ENCODE measurements around the gene MED15. TPM values are rescaled to one million over a fixed set of nuclear protein-coding genes. Genes with fewer than 3 reads are reported as not detected.

MED15 gene
- 196 and 212 TPM in 2 replicates for total RNA-seq (2013; cell fraction: nucleolus; rRNA removed)
- total RNA-seq (2014; rRNA removed) (27.6 and 34.7 TPM in 2 replicates), total RNA-seq (2014; rRNA removed; fragmentation: Illumina TruSeq; extraction: Trizol) (16.4 and 16.9 TPM in 2 replicates), total RNA-seq (2021) (75.2 and 75.8 TPM in 2 replicates), polyA plus RNA-seq (2011; rRNA removed) (12.1 and 23.8 TPM in 2 replicates), polyA plus RNA-seq (2014; fragmentation: Illumina TruSeq; extraction: Trizol) (5.3 and 17.5 TPM in 2 replicates), polyA plus RNA-seq (2014; fragmentation: Nextera tagmentation; extraction: Ambion mirVana) (1 to 10 TPM; 1.4 to 2.8 TPM), polyA plus RNA-seq (2014; rRNA removed) (44.5 and 54.6 TPM in 2 replicates), polyA plus RNA-seq (2016; fragmentation: Nextera tagmentation; extraction: Ambion mirVana) (10 to 100 TPM; 29.9 to 37.0 TPM), polyA minus RNA-seq (2011; rRNA and poly(A)+ RNA removed) (41.5 and 85.4 TPM in 2 replicates), Bru-seq, nascent RNA (percentile 84 among the genes with signal in this experiment), BruChase-seq, experiment 1, labeled RNA remaining after a 6-hour chase (percentile 89 among the genes with signal in this experiment), BruChase-seq, experiment 2, labeled RNA remaining after a 2-hour chase (percentile 84 among the genes with signal in this experiment)
- polyA plus RNA-seq (2011; ENCODE audit: low read depth): 18.8 TPM
- polyA plus RNA-seq (2011; cell fraction: cytosol; rRNA removed): 26.3 and 35.1 TPM in 2 replicates
- polyA plus RNA-seq (2011; cell fraction: nucleus; rRNA removed): 206 and 271 TPM in 2 replicates
- 54.9 and 56.3 TPM in 2 replicates for polyA plus RNA-seq (2012)
- polyA minus RNA-seq (2011; cell fraction: cytosol; rRNA and poly(A)+ RNA removed): 38.4 and 62.0 TPM in 2 replicates
- polyA minus RNA-seq (2011; cell fraction: nucleus; rRNA and poly(A)+ RNA removed): 106 and 179 TPM in 2 replicates
- long read RNA-seq, experiment 1, partial matches to known transcripts: 1 of 17 reads
- long read RNA-seq, experiment 1, other reads (novel, unspliced or antisense): 7 of 17 reads
- long read RNA-seq, experiment 2, partial matches to known transcripts: 3 of 7 reads
- long read RNA-seq, experiment 2, other reads (novel, unspliced or antisense): 4 of 7 reads

GRCh38 chr22:20507253-20508066, at the start of gene MED15:
Gene MED15 (plus strand): TSS chr22:20507610. CDS start chr22:20507679, 69 bp downstream.
- intact Hi-C loops (cut with micrococcal nuclease; ENCODE audit: unreplicated experiment): no loop called here
- peak within 1 kb of the TSS; percentile 90 for H3K27ac ChIP-seq (ENCODE audit: control insufficient read depth, insufficient read depth)
- peak within 1 kb of the TSS; percentile 98 for H3K9ac ChIP-seq (ENCODE audit: control insufficient read depth, insufficient read depth, low read length)
- ChIA-PET RAD21 (ENCODE audit: unreplicated experiment) (interaction anchor here (0.5 to 1.3 kb wide), 2 partner anchors 10 to 89 kb away, joined by 3 read pairs; no protein-coding TSS in a partner anchor), CTCF (interaction anchor here (0.8 to 1.3 kb wide), 2 partner anchors 9 to 11 kb away, joined by 3 read pairs; no protein-coding TSS in a partner anchor), SMC1A (ENCODE audit: uncharacterized antibody, unreplicated experiment) (interaction anchor here (1.5 to 1.9 kb wide), 2 partner anchors 19 to 117 kb away, joined by 3 to 4 read pairs; no protein-coding TSS in a partner anchor), POLR2A (interaction anchor here (1.0 to 1.4 kb wide), 3 partner anchors 11 to 116 kb away, joined by 3 to 6 read pairs (median 4); no protein-coding TSS in a partner anchor)
- no peak for FAIRE-seq
- H3K9me3 ChIP-seq (replicated peaks; ENCODE audit: control insufficient read depth, insufficient read depth, low read length): no peaks in the 10 kb centered on the region
- peaks cover 50% of the 10 kb centered on the region for H3K79me2 ChIP-seq (ENCODE audit: control insufficient read depth, insufficient read depth, low read length)
- TSS peak; percentile 81 for BruUV-seq (replicated peaks)
- peak; percentile 92 for ATAC-seq
- in situ Hi-C loops (cut with MboI): no loop called here
- peak within 1 kb of the TSS; percentile 88 for H2AFZ ChIP-seq (ENCODE audit: control insufficient read depth, low read depth, low read length)
- 1% methylated on average over 58 of the region's 58 CpGs for WGBS (ENCODE audit: insufficient coverage, insufficient replicate concordance, low lambda C conversion rate, missing lambda C conversion rate)
- H4K20me1 ChIP-seq (ENCODE audit: control insufficient read depth, insufficient read depth): peaks cover 8% of the 10 kb centered on the region
- peaks cover 22% of the 10 kb centered on the region for H3K4me1 ChIP-seq (ENCODE audit: control insufficient read depth, insufficient read depth, low read length)
- DNase-seq (ENCODE audit: low read depth, low spot score): peak; percentile 60
- peak within 1 kb of the TSS; percentile 95 for H3K4me3 ChIP-seq
- peak within 1 kb of the TSS; percentile 100 for H3K4me2 ChIP-seq (ENCODE audit: control insufficient read depth, insufficient read depth)
- no peaks in the 10 kb centered on the region for H3K27me3 ChIP-seq (replicated peaks in 1 of 2; ENCODE audit: control insufficient read depth in 2 of 2, insufficient read depth in 2 of 2, low read length in 1 of 2)
- H3K36me3 ChIP-seq (ENCODE audit: control insufficient read depth in 2 of 2, insufficient read depth in 2 of 2, low read length in 1 of 2): no peaks in the 10 kb centered on the region; a peak in 1 of 4 replicates
- peak; percentile 39; the same call in 1 of the 2 replicates for TF ChIP-seq PKNOX1 (IDR thresholded peaks at IDR 0.05)
- TF ChIP-seq KLF5 (IDR thresholded peaks at IDR 0.05; ENCODE audit: partially characterized antibody): peak; percentile 62
- TF ChIP-seq EP300 (IDR thresholded peaks at IDR 0.05; ENCODE audit: borderline replicate concordance in 1 of 2, control insufficient read depth in 1 of 2, low read depth in 2 of 2, low read length in 2 of 2): no peak
- TF ChIP-seq SRF (IDR thresholded peaks at IDR 0.05; ENCODE audit: low read depth in 2 of 2, low read length in 2 of 2): no peak
- peak; percentile 80 for TF ChIP-seq TCF12 (IDR thresholded peaks at IDR 0.05; ENCODE audit: low read depth, low read length)
- TF ChIP-seq, protein P1, sequence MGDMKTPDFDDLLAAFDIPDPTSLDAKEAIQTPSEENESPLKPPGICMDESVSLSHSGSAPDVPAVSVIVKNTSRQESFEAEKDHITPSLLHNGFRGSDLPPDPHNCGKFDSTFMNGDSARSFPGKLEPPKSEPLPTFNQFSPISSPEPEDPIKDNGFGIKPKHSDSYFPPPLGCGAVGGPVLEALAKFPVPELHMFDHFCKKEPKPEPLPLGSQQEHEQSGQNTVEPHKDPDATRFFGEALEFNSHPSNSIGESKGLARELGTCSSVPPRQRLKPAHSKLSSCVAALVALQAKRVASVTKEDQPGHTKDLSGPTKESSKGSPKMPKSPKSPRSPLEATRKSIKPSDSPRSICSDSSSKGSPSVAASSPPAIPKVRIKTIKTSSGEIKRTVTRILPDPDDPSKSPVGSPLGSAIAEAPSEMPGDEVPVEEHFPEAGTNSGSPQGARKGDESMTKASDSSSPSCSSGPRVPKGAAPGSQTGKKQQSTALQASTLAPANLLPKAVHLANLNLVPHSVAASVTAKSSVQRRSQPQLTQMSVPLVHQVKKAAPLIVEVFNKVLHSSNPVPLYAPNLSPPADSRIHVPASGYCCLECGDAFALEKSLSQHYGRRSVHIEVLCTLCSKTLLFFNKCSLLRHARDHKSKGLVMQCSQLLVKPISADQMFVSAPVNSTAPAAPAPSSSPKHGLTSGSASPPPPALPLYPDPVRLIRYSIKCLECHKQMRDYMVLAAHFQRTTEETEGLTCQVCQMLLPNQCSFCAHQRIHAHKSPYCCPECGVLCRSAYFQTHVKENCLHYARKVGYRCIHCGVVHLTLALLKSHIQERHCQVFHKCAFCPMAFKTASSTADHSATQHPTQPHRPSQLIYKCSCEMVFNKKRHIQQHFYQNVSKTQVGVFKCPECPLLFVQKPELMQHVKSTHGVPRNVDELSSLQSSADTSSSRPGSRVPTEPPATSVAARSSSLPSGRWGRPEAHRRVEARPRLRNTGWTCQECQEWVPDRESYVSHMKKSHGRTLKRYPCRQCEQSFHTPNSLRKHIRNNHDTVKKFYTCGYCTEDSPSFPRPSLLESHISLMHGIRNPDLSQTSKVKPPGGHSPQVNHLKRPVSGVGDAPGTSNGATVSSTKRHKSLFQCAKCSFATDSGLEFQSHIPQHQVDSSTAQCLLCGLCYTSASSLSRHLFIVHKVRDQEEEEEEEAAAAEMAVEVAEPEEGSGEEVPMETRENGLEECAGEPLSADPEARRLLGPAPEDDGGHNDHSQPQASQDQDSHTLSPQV (IDR thresholded peaks at IDR 0.05): no peak
- TF ChIP-seq YY1 (IDR thresholded peaks at IDR 0.05; ENCODE audit: low read depth, low read length): peak; percentile 88
- no peak for TF ChIP-seq HDAC2 (IDR thresholded peaks at IDR 0.05)
- peak; percentile 30; the same call in 1 of the 2 replicates for TF ChIP-seq EED (IDR thresholded peaks at IDR 0.05; ENCODE audit: low read depth)
- no peak for TF ChIP-seq CHD1 (IDR thresholded peaks at IDR 0.05; ENCODE audit: low read depth, low read length)
- peak; percentile 98 for TF ChIP-seq GABPA (IDR thresholded peaks at IDR 0.05; ENCODE audit: low read depth)
- 0 out of 2 replicates have a peak, but pooled peaks have one; percentile 36 for TF ChIP-seq DPF2 (IDR thresholded peaks at IDR 0.05)

Measured in GM12878 (cell line).